HL-60 (cell line): Measurements from ENCODE around the gene SLC2A8.

Experiments
- DNase-seq, 2 experiments: peaks; one replicate each; pipeline ENCODE4 v3.0.0-alpha.2; 2010 to 2020; ENCODE audit warnings: low read depth in 1 of 2, low spot score in 1 of 2
- H3K27ac ChIP-seq: fragments of 250-450 bp; sonication (Bioruptor Pico); replicated peaks from 2 replicates; pipeline ENCODE4 v1.5.1; 2020; ENCODE audit warnings: mild to moderate bottlenecking, moderate library complexity
- H3K27me3 ChIP-seq: fragments of 250-450 bp; sonication (Bioruptor Pico); 2 replicates; pipeline ENCODE4 v1.5.1; 2021; ENCODE audit warnings: mild to moderate bottlenecking, moderate library complexity; ENCODE audit not compliant: insufficient read depth, poor library complexity, severe bottlenecking
- H3K4me3 ChIP-seq: replicated peaks from 2 replicates; pipeline ENCODE4 v1.5.1; 2011; ENCODE audit warnings: mild to moderate bottlenecking, control low read depth, low read length; ENCODE audit not compliant: insufficient read depth
- GABPA ChIP-seq: IDR thresholded peaks from 2 replicates; pipeline ENCODE4 v1.6.1; 2012; ENCODE audit warnings: low read depth
- POLR2AphosphoS5 ChIP-seq: IDR thresholded peaks from 2 replicates; pipeline ENCODE4 v1.6.1; 2012; ENCODE audit warnings: low read depth
- SPI1 ChIP-seq: IDR thresholded peaks from 2 replicates; pipeline ENCODE4 v1.6.1; 2012; ENCODE audit warnings: low read depth, mild to moderate bottlenecking, borderline replicate concordance
- TF ChIP-seq, protein P1 (sequence below): IDR thresholded peaks from 2 replicates; pipeline ENCODE4 v1.6.1; 2012; ENCODE audit warnings: low read depth; ENCODE audit not compliant: insufficient replicate concordance
- TF ChIP-seq, protein P2 (sequence below): IDR thresholded peaks from one replicate; pipeline ENCODE4 v1.5.1; 2011; ENCODE audit warnings: low read length, control low read depth, inconsistent platforms; ENCODE audit not compliant: insufficient read depth

Gene SLC2A8

DNA sequence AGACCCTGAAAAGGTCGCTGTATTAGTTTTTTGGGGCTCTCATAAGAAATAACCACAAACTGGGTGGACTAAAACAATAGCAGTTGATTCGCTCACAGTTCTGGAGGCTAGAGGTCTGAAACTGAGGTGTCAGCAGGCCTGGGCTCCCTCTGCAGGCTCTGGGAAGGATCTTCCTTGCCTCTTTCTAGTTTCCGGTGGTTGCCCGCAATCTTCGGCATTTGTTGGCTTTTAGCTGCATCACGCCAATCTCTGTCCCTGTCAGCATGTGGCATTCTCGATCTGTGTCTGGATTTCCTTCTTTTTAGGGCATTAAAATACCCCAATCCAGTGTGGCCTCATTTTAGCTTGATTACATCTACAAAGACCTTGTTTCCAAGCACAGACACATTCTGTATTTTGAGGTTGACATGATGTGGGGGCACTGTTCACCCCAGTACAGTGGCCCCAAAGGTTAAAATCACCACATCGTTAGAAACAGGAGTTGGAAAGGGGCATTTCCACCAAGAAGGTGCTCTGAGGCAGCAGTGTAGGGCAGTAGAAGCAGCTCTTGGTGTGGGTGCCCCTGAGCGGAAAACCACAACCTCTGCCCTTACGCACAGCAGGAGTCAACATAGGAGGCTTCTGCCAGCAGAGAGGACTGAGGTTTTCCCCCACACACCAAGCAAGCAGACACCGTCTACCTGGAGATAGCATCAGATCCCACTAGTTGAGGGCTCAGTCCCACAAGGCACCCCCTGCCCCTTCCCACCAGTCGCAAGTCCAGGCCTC is 40.7 kb downstream of the SLC2A8 start:
- TF ChIP-seq GABPA (no peak), POLR2AphosphoS5 (no peak), SPI1 (no peak)
- TF ChIP-seq, protein P1, sequence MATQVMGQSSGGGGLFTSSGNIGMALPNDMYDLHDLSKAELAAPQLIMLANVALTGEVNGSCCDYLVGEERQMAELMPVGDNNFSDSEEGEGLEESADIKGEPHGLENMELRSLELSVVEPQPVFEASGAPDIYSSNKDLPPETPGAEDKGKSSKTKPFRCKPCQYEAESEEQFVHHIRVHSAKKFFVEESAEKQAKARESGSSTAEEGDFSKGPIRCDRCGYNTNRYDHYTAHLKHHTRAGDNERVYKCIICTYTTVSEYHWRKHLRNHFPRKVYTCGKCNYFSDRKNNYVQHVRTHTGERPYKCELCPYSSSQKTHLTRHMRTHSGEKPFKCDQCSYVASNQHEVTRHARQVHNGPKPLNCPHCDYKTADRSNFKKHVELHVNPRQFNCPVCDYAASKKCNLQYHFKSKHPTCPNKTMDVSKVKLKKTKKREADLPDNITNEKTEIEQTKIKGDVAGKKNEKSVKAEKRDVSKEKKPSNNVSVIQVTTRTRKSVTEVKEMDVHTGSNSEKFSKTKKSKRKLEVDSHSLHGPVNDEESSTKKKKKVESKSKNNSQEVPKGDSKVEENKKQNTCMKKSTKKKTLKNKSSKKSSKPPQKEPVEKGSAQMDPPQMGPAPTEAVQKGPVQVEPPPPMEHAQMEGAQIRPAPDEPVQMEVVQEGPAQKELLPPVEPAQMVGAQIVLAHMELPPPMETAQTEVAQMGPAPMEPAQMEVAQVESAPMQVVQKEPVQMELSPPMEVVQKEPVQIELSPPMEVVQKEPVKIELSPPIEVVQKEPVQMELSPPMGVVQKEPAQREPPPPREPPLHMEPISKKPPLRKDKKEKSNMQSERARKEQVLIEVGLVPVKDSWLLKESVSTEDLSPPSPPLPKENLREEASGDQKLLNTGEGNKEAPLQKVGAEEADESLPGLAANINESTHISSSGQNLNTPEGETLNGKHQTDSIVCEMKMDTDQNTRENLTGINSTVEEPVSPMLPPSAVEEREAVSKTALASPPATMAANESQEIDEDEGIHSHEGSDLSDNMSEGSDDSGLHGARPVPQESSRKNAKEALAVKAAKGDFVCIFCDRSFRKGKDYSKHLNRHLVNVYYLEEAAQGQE, result no peak
- TF ChIP-seq, protein P2, sequence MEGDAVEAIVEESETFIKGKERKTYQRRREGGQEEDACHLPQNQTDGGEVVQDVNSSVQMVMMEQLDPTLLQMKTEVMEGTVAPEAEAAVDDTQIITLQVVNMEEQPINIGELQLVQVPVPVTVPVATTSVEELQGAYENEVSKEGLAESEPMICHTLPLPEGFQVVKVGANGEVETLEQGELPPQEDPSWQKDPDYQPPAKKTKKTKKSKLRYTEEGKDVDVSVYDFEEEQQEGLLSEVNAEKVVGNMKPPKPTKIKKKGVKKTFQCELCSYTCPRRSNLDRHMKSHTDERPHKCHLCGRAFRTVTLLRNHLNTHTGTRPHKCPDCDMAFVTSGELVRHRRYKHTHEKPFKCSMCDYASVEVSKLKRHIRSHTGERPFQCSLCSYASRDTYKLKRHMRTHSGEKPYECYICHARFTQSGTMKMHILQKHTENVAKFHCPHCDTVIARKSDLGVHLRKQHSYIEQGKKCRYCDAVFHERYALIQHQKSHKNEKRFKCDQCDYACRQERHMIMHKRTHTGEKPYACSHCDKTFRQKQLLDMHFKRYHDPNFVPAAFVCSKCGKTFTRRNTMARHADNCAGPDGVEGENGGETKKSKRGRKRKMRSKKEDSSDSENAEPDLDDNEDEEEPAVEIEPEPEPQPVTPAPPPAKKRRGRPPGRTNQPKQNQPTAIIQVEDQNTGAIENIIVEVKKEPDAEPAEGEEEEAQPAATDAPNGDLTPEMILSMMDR, result no peak
- H3K4me3 ChIP-seq, result no peak overlapping the region

DNA sequence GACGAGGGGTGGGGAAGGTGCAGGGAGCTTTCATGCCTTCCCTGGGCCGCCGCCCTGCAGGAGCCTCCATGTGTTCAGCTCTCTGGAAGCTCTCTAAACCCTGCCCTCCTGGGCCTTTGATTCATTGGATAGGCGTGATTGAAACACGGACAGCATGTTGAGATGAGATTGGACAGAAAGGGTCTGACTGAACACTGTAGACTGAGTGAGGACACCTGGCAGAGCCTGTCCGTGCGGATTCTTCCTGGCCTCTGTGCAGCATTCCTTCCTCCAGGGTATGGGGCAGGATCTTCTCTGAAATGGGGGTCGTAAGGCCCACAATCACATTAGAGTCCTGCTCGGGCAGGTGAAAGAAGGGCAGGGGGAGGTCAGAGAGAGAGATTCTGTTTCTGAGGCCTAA is 41.4 kb downstream of the SLC2A8 start:
- Histone ChIP-seq H3K27ac (no peak overlapping the region), H3K4me3 (no peak overlapping the region), H3K27me3 (no peaks in the 10 kb centered on the region)
- DNase-seq, result no peak
- TF ChIP-seq, protein P2, result no peak
- TF ChIP-seq, protein P1, result no peak
- TF ChIP-seq SPI1 (no peak), POLR2AphosphoS5 (no peak), GABPA (no peak)

More for the DNA sequence above, 40.7 kb downstream of the SLC2A8 start:
- Histone ChIP-seq H3K27me3 (no peaks in the 10 kb centered on the region), H3K27ac (peak overlapping the region; percentile 25; the same call in 1 of the 2 replicates)
- peak in 1 of 2 experiments; percentile 58 for DNase-seq

DNA sequence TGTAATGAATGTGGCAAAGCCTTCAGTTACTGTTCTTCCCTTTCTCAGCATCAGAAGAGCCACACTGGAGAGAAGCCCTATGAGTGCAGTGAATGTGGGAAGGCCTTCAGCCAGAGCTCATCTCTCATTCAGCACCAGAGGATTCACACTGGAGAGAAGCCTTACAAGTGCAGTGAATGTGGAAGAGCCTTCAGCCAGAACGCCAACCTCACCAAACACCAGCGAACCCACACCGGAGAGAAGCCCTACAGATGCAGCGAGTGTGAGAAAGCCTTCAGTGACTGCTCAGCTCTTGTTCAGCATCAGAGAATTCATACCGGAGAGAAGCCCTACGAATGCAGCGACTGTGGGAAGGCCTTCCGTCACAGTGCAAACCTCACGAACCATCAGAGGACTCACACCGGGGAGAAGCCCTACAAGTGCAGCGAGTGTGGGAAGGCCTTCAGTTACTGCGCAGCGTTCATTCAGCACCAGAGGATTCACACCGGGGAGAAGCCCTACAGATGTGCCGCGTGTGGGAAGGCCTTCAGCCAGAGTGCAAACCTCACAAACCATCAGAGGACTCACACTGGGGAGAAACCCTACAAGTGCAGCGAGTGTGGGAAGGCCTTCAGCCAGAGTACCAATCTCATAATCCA is 47.4 kb downstream of the SLC2A8 start:
- Histone ChIP-seq H3K27ac (no peak overlapping the region), H3K4me3 (no peak overlapping the region), H3K27me3 (no peaks in the 10 kb centered on the region)
- DNase-seq, result no peak
- TF ChIP-seq SPI1, result no peak
- TF ChIP-seq, protein P2, result no peak
- TF ChIP-seq GABPA, result no peak
- TF ChIP-seq, protein P1, result no peak
- TF ChIP-seq POLR2AphosphoS5, result no peak
